DOHH2 (cell line): ENCODE results near the gene DLL3.

ENCODE experiments used
- CTCF ChIP-seq: fragments of 200-600 bp; sonication (generic); IDR thresholded peaks from one replicate; pipeline ENCODE4 v1.5.1; 2014; ENCODE audit warnings: antibody characterized with exemption, mild to moderate bottlenecking, low read depth, low read length; ENCODE audit not compliant: poor library complexity, severe bottlenecking
- EZH2phosphoT487 ChIP-seq: fragments of 200-600 bp; sonication (generic); IDR thresholded peaks from 2 replicates; pipeline ENCODE4 v1.6.1; 2017; ENCODE audit warnings: borderline replicate concordance, mild to moderate bottlenecking, antibody characterized with exemption, low read length, moderate library complexity, mixed read lengths

- TF ChIP-seq CTCF (no peak), EZH2phosphoT487 (no peak)
These were observed 14.2 kb downstream of the DLL3 start for GRCh38 chr19:39512988-39513387.
